ENCODE data around the gene LTBP4.

GRCh38 chr19:40581531-40581930 is 19.6 kb upstream of the LTBP4 start:
- TF ChIP-seq CTCF (IDR thresholded peaks at IDR 0.05): no peak
- no peak for TF ChIP-seq ZFX (IDR thresholded peaks at IDR 0.05; ENCODE audit: borderline replicate concordance)
